C4-2B (cell line): Measurements from ENCODE around the gene ARL15.

ENCODE experiments used
- ZFX ChIP-seq: fragments of 450-650 bp; IDR thresholded peaks from 2 replicates; pipeline ENCODE4 v1.6.1; 2017
- TF ChIP-seq, protein P1 (sequence below): fragments of 450-650 bp; conservative IDR thresholded peaks from 2 replicates; pipeline ENCODE4 v1.5.1; 2017; ENCODE audit warnings: mild to moderate bottlenecking

DNA sequence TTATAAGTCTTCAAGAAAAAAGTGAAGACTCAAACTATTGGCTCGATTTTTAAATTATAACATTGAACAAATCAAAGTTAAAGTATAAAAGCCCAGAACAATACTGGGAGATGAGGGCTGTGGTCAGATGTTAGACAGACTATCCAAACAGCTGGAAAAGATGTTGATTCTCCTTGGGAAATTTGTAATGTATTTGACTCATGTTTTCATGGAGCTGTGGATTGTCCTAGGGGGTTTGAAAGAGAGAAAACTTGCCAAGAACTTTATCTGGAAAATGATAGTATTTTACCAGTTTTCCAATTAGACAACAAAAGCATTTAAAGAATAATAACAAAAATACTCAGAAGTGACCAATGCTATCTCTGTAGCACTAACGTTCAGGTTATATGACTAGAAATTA, 339.2 kb downstream of the ARL15 start:
- TF ChIP-seq, protein P1, sequence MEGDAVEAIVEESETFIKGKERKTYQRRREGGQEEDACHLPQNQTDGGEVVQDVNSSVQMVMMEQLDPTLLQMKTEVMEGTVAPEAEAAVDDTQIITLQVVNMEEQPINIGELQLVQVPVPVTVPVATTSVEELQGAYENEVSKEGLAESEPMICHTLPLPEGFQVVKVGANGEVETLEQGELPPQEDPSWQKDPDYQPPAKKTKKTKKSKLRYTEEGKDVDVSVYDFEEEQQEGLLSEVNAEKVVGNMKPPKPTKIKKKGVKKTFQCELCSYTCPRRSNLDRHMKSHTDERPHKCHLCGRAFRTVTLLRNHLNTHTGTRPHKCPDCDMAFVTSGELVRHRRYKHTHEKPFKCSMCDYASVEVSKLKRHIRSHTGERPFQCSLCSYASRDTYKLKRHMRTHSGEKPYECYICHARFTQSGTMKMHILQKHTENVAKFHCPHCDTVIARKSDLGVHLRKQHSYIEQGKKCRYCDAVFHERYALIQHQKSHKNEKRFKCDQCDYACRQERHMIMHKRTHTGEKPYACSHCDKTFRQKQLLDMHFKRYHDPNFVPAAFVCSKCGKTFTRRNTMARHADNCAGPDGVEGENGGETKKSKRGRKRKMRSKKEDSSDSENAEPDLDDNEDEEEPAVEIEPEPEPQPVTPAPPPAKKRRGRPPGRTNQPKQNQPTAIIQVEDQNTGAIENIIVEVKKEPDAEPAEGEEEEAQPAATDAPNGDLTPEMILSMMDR = no peak
- no peak for TF ChIP-seq ZFX
